B cell (primary cell): ENCODE data around the gene ADAMTS16.

Experiments used
- EZH2 ChIP-seq: IDR thresholded peaks from 2 replicates; pipeline ENCODE4 v1.6.1; 2012; ENCODE audit warnings: borderline replicate concordance, low read depth, mild to moderate bottlenecking, moderate library complexity, low read length; ENCODE audit not compliant: insufficient read depth, poor library complexity, severe bottlenecking
- TF ChIP-seq, protein P1 (sequence below): fragments of 200-600 bp; IDR thresholded peaks from one replicate; pipeline ENCODE4 v1.8.0; 2022; ENCODE audit warnings: antibody characterized with exemption, mild to moderate bottlenecking

DNA sequence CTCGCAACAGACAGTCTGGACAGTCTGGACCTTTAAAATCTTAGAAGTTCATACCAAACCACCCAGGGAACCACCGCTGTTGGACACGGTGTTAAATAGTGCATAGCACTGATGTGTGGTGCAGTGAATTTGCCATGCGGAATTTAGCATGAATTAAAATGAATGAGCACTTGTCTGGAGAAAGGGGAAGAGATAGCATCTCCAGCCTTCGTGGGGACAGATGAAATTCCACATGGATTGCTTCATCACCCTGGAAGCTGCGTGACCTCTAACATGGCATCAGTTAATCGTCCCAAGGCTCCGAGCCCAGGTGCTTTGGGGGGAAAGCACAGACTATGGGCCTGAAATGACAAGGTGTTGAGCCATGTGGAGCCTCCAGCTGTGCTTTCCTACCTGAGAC lies 91.4 kb downstream of the ADAMTS16 start:
- TF ChIP-seq, protein P1, sequence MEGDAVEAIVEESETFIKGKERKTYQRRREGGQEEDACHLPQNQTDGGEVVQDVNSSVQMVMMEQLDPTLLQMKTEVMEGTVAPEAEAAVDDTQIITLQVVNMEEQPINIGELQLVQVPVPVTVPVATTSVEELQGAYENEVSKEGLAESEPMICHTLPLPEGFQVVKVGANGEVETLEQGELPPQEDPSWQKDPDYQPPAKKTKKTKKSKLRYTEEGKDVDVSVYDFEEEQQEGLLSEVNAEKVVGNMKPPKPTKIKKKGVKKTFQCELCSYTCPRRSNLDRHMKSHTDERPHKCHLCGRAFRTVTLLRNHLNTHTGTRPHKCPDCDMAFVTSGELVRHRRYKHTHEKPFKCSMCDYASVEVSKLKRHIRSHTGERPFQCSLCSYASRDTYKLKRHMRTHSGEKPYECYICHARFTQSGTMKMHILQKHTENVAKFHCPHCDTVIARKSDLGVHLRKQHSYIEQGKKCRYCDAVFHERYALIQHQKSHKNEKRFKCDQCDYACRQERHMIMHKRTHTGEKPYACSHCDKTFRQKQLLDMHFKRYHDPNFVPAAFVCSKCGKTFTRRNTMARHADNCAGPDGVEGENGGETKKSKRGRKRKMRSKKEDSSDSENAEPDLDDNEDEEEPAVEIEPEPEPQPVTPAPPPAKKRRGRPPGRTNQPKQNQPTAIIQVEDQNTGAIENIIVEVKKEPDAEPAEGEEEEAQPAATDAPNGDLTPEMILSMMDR, result no peak
- TF ChIP-seq EZH2, result no peak
